ENCODE results near the gene WDR4. TPM values are rescaled to one million over a fixed set of nuclear protein-coding genes. Genes with fewer than 3 reads are reported as not detected.

Gene WDR4
- total RNA-seq, 1 donor from 2014 or later: 18.4 TPM

DNA sequence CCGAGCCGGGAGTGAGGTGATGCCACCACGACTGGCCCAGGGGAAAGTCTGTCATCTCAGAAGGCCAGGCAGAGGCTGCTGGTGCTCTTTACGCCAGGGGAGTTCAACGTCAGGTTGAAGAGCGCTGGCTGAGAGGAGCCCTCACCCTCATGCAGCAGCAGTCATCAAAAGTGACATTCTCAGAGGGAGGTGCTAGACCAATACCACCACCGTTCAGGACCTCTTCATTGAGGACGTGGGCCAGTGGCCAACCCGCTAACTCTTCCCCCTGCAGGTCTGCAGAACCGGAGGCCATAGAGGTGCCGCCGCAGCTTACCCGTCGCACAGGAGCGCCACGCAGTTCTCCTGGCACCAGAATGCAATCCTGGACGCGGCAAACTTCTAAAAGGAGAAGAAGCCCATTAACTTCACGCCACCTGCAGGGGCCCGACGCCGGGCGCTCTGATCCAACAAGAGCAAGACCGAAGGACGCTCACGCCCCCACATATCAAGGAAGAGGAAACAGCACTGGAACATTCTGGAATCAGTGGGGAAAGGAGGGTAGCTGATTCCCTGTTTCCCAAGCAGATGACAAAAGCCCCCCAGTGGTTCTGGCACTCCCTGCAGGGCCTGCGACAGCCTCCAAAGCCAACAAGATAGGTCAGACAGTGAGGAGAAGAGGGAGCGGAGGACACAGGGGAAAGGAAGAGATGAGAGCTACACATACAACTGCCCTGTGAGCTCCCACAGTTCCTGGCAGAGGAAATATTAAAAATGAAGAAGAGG is 24.9 kb downstream of the WDR4 start:
- Histone ChIP-seq H3K9me3 (no peaks in the 10 kb centered on the region), H3K4me1 (peaks cover 10% of the 10 kb centered on the region), H3K36me3 (peaks cover 94% of the 10 kb centered on the region), H3K27ac (no peak overlapping the region), H3K27me3 (no peaks in the 10 kb centered on the region), H3K4me3 (no peak overlapping the region)
- no peak for DNase-seq
- TF ChIP-seq, protein P1, sequence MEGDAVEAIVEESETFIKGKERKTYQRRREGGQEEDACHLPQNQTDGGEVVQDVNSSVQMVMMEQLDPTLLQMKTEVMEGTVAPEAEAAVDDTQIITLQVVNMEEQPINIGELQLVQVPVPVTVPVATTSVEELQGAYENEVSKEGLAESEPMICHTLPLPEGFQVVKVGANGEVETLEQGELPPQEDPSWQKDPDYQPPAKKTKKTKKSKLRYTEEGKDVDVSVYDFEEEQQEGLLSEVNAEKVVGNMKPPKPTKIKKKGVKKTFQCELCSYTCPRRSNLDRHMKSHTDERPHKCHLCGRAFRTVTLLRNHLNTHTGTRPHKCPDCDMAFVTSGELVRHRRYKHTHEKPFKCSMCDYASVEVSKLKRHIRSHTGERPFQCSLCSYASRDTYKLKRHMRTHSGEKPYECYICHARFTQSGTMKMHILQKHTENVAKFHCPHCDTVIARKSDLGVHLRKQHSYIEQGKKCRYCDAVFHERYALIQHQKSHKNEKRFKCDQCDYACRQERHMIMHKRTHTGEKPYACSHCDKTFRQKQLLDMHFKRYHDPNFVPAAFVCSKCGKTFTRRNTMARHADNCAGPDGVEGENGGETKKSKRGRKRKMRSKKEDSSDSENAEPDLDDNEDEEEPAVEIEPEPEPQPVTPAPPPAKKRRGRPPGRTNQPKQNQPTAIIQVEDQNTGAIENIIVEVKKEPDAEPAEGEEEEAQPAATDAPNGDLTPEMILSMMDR (IDR thresholded peaks at IDR 0.05): no peak
- ATAC-seq: no peak
- intact Hi-C loops (cut with DNase I): no loop called here

DNA sequence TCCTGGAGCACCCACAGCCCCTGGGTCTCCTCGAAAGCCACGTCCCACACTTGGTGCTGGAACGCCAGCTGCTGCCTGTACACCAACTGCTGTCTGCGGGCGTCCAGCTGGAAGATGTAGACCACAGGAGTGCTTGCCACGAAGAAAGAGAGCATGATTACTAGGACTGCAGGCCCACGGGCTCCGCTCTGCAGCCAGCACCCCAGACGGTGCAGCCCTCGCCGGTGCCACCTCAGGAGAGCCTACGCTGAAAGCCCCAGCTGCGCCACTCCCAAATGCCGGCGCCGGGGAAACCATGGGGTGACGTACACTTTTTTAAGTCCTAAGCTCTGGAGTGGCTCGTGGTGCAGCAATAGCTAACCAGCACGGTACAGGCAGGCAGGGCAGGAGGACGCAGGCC is 25.7 kb downstream of the WDR4 start:
- no peak for DNase-seq
- TF ChIP-seq, protein P1 (IDR thresholded peaks at IDR 0.05): no peak
- Histone ChIP-seq H3K36me3 (peaks cover 91% of the 10 kb centered on the region), H3K27ac (no peak overlapping the region), H3K27me3 (no peaks in the 10 kb centered on the region), H3K4me3 (no peak overlapping the region), H3K4me1 (peaks cover 10% of the 10 kb centered on the region), H3K9me3 (no peaks in the 10 kb centered on the region)
- no peak for ATAC-seq
- intact Hi-C loops (cut with DNase I): no loop called here

DNA sequence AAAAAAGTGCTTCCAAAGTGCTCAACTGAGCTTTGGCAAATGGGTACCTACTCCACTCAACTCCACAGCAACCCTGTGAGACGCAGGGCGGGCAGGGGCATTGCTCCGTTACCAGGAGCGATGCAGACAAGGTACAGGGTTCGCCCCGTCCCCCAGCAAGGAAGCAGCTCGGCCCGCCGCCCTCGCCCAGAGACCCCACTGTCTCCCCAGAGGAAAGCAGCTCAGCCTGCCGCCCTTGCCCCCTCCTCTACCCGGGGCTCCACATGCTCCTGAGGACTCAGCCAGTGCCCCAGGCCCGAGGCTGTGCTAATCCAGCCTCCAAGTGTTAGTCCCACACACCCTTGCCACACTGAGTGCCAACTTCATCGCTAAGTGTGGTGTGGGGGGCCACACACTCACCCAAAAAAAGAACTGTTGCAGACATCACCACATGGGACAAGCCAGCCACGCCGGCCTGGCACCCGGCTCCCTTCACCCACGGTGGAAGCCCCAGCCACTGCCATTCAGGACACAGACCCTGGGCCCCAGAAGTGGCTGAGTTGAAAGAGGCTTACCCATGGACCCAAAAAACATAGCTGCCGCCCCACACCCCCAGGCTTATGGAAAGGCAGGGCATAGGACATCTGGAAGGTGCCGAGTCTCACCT is 26.3 kb downstream of the WDR4 start:
- peaks cover 86% of the 10 kb centered on the region for H3K36me3 ChIP-seq
- intact Hi-C loops (cut with DNase I): no loop called here
- H3K9me3 ChIP-seq: no peaks in the 10 kb centered on the region
- TF ChIP-seq, protein P1 (IDR thresholded peaks at IDR 0.05): no peak
- peaks cover 10% of the 10 kb centered on the region for H3K4me1 ChIP-seq
- H3K27ac ChIP-seq: no peak overlapping the region
- no peaks in the 10 kb centered on the region for H3K27me3 ChIP-seq
- ATAC-seq (no peak), DNase-seq (no peak)
- no peak overlapping the region for H3K4me3 ChIP-seq

GRCh38 chr21:42851812-42852665 is 27.3 kb downstream of the WDR4 start:
- DNase-seq (no peak), ATAC-seq (no peak)
- Histone ChIP-seq H3K36me3 (peaks cover 83% of the 10 kb centered on the region), H3K4me1 (peaks cover 10% of the 10 kb centered on the region), H3K27ac (no peak overlapping the region), H3K27me3 (no peaks in the 10 kb centered on the region), H3K9me3 (no peaks in the 10 kb centered on the region), H3K4me3 (no peak overlapping the region)
- TF ChIP-seq, protein P1 (IDR thresholded peaks at IDR 0.05): no peak
- intact Hi-C loops (cut with DNase I): no loop called here

- ATAC-seq (peak; percentile 39), DNase-seq (peak; percentile 72)
- Histone ChIP-seq H3K27me3 (no peaks in the 10 kb centered on the region), H3K4me1 (peaks cover 10% of the 10 kb centered on the region), H3K4me3 (no peak overlapping the region), H3K9me3 (no peaks in the 10 kb centered on the region), H3K36me3 (peaks cover 81% of the 10 kb centered on the region), H3K27ac (no peak overlapping the region)
- intact Hi-C loops (cut with DNase I): no loop called here
- TF ChIP-seq, protein P1 (IDR thresholded peaks at IDR 0.05): peak; percentile 30
Observed at GRCh38 chr21:42850866-42851391, 28.4 kb downstream of the WDR4 start.
